Activated naive CD4-positive, alpha-beta T cell treated with anti-CD3 and anti-CD28 coated beads, Interleukin-2, amount 10 ng/mL, durations not matched to agents 7 days and 5 days (primary cell): Measurements from ENCODE around the gene PPL.

ENCODE experiments used
- CTCF ChIA-PET: fragments of 350-600 bp; sonication (Branson Sonifier 250); formaldehyde crosslinking; loops from one replicate; lab custom pipeline; 2021; ENCODE audit warnings: antibody characterized with exemption; lab: Charles Lee
- DNase-seq: peaks from one replicate; pipeline ENCODE4 v3.0.0-alpha.2; 2020
- H3K27ac Mint-ChIP-seq: one replicate; pipeline ENCODE4 v1.8.0; 2021; ENCODE audit warnings: mild to moderate bottlenecking, moderate library complexity, mixed read lengths
- H3K27me3 Mint-ChIP-seq: one replicate; pipeline ENCODE4 v1.8.0; 2021; ENCODE audit warnings: mild to moderate bottlenecking, mixed read lengths
- H3K36me3 Mint-ChIP-seq: one replicate; pipeline ENCODE4 v1.8.0; 2021; ENCODE audit warnings: mixed read lengths
- H3K4me1 Mint-ChIP-seq: one replicate; pipeline ENCODE4 v1.8.0; 2021; ENCODE audit warnings: mixed read lengths
- H3K4me3 Mint-ChIP-seq: one replicate; pipeline ENCODE4 v1.8.0; 2021; ENCODE audit warnings: mild to moderate bottlenecking, moderate library complexity, mixed read lengths
- H3K9me3 Mint-ChIP-seq: one replicate; pipeline ENCODE4 v1.8.0; 2021; ENCODE audit warnings: mixed read lengths

PPL gene

DNA sequence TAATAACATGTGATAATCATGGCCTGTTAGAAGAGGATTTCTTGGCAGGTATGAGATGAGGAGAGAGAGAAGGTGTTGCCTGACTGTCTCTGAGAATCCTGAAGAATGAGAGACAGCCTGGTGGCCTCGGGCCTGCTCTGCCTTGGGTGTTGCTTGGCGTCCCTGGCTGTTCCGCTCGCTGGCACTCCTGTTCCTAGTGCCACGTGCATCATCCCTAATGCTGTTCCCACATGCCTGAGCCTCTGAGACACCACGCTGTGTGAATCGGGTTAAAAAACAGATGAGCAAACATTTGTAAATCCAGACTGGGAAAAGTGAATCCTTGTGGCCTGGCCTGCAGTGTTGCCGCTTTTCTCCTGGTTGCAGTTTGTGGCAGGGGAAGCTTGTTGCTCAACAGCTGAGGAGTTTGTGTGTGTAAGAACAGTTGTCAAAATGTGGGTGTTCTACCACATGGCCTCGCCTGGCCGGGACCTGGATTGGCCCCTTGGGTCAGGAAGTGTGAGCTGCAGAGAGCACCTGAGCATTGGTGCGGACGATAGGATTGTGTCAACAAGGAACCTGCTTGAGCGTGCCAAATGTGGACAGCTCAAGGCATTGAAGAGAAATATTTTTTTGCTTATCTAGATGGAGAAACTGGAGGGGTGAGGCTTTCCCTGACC lies 67.7 kb downstream of the PPL start:
- peaks cover 48% of the 10 kb centered on the region for H3K36me3 Mint-ChIP-seq
- CTCF ChIA-PET = no interaction called here
- H3K27ac Mint-ChIP-seq = peak overlapping the region; percentile 26
- no peak for DNase-seq
- H3K4me1 Mint-ChIP-seq = peaks cover 13% of the 10 kb centered on the region
- H3K27me3 Mint-ChIP-seq = no peaks in the 10 kb centered on the region
- no peaks in the 10 kb centered on the region for H3K9me3 Mint-ChIP-seq
- H3K4me3 Mint-ChIP-seq = no peak overlapping the region

DNA sequence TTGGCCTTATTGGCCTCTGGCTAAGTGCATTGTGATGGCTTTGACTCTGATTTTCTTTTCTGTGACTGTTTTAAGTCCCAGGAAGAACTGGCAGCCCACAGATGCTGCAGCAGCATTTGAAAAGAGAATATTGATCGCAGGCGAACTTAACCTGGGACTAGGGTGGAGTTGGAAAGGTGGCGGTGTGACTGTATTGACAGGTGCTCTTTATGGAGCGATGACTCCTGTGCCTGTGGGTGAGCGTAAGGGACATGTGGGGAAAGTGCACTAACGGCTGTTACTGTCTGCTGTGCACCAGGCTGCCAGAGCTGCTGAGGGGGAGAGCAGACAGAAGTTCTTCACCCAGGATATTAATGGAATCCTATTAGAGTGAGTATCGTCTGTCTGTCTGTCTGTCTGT lies 68.4 kb downstream of the PPL start:
- CTCF ChIA-PET = no interaction called here
- Mint-ChIP-seq H3K9me3 (no peaks in the 10 kb centered on the region), H3K27ac (no peak overlapping the region), H3K4me3 (no peak overlapping the region), H3K36me3 (peaks cover 48% of the 10 kb centered on the region), H3K27me3 (no peaks in the 10 kb centered on the region), H3K4me1 (peaks cover 13% of the 10 kb centered on the region)
- DNase-seq = no peak

DNA sequence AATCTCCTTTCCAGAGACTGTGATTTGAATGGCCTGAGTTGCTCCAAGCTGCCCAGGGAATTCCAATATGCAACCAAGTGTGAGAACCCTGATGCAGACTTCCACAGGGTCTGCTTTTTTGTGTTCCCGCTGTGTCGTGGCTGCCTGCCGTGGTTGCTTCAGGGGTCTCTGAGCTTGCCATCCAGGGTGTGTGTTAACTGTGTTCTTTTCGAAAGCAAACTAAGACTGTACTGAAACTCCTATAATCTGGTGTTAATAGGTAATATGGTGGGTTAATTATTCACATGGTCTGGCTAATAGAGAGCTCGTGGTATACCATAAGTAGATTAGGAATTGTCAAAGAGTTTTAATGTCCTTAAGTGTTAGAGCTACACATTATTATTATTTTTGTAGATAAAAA lies 68.9 kb downstream of the PPL start:
- Mint-ChIP-seq H3K4me1 (peaks cover 13% of the 10 kb centered on the region), H3K27me3 (no peaks in the 10 kb centered on the region), H3K9me3 (no peaks in the 10 kb centered on the region), H3K27ac (no peak overlapping the region), H3K4me3 (no peak overlapping the region), H3K36me3 (peaks cover 44% of the 10 kb centered on the region)
- CTCF ChIA-PET = no interaction called here
- no peak for DNase-seq

DNA sequence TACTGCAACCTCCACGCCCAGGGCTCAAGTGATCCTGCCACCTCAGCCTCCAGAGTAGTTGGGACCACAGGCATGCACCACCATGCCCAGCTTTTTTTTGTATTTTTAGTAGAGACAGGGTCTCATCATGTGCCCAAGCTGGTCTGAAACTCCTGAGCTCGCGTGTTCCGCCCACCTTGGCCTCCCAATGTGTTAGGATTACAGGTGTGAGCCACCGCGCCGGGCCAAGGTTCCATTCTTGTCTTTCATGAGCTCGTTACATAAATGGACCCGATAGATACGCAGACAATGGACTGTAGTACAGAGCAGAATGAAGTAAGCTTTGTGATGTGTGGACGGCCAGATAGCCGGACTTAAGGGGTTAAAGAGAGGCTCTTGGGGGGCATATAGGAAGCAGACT lies 70.4 kb downstream of the PPL start:
- Mint-ChIP-seq H3K4me1 (peaks cover 7% of the 10 kb centered on the region), H3K36me3 (peaks cover 38% of the 10 kb centered on the region), H3K9me3 (no peaks in the 10 kb centered on the region), H3K27me3 (no peaks in the 10 kb centered on the region), H3K27ac (no peak overlapping the region), H3K4me3 (no peak overlapping the region)
- CTCF ChIA-PET = no interaction called here
- no peak for DNase-seq

DNA sequence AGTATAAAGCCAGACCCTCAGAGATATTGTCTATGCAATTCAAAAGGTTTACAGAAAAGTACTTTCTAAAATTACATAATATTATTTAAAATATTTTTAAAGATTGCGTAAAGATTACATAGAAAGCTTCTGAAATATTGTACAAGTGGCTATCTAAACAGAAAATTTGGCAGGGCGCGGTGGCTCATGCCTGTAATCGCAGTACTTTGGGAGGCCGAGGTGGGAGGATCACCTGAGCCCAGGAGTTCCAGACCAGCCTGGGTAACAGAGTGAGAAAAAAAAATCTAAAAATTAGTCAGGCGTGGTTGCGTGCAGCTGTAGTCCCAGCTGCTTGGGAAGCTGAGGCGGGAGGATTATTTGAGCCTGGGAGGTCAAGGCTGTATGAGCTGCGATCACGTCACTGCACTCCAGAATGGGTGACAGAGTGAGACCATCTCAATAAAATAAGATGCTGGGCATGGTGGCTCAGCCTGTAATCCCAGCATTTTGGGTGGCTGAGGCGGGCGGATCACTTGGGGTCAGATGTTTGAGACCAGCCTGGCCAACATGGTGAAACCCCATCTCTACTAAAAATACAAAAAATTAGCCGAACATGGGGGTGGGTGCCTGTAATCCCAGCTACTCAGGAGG lies 71.6 kb downstream of the PPL start:
- Mint-ChIP-seq H3K36me3 (peaks cover 36% of the 10 kb centered on the region), H3K27me3 (no peaks in the 10 kb centered on the region), H3K27ac (no peak overlapping the region), H3K4me1 (no peaks in the 10 kb centered on the region), H3K9me3 (no peaks in the 10 kb centered on the region), H3K4me3 (no peak overlapping the region)
- DNase-seq = no peak
- CTCF ChIA-PET = no interaction called here

DNA sequence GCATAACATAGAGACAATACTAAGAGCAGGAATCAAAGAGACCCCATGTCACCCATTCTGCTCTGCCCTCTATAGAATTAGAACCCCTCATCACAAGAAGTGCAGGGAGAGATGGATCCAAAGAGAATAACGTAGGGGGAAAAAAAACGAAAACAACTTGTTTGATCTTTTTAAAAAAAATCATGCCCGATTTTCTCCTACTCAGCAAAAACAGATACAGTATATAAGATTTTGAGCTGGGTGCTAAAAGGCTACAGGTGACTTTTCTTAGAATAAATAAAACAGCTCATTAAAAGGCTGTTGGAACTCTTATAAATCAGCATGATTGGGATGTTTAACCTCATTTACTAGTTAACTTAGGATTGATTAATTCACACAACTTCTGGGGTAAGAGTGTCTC lies 72.2 kb downstream of the PPL start:
- Mint-ChIP-seq H3K36me3 (peaks cover 34% of the 10 kb centered on the region), H3K27me3 (no peaks in the 10 kb centered on the region), H3K4me1 (no peaks in the 10 kb centered on the region)

DNA sequence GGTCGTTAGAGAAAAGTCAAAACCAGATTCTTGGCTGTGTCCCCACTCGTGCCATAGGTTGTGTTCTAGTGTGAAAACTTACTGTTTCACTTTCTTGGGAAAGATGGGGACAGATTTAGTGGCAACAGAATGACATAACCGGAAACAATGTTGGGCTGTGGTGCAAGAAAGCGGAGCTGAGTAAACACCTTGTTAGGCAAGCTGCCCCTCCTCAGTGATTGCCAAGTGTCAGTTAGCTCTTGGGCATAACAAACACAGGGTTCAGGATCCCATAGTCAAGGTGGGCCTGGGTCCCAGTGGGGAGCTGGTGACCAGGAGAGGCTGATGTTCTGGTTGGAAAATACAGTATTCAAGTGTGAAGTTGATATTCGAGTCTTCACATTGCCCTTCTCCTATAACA lies 74.3 kb downstream of the PPL start:
- H3K36me3 Mint-ChIP-seq = peaks cover 47% of the 10 kb centered on the region
- no peak overlapping the region for H3K27ac Mint-ChIP-seq
- H3K27me3 Mint-ChIP-seq = no peaks in the 10 kb centered on the region
- no peaks in the 10 kb centered on the region for H3K9me3 Mint-ChIP-seq
- H3K4me3 Mint-ChIP-seq = no peak overlapping the region
- H3K4me1 Mint-ChIP-seq = no peaks in the 10 kb centered on the region
- CTCF ChIA-PET = interaction anchor here (1.2 kb wide), 1 partner anchor 69 kb away, joined by 4 read pairs; no protein-coding TSS in a partner anchor
- DNase-seq = no peak

More for the DNA sequence above, 72.2 kb downstream of the PPL start:
- CTCF ChIA-PET = no interaction called here
- DNase-seq = no peak
- Mint-ChIP-seq H3K9me3 (no peaks in the 10 kb centered on the region), H3K4me3 (no peak overlapping the region), H3K27ac (no peak overlapping the region)

DNA sequence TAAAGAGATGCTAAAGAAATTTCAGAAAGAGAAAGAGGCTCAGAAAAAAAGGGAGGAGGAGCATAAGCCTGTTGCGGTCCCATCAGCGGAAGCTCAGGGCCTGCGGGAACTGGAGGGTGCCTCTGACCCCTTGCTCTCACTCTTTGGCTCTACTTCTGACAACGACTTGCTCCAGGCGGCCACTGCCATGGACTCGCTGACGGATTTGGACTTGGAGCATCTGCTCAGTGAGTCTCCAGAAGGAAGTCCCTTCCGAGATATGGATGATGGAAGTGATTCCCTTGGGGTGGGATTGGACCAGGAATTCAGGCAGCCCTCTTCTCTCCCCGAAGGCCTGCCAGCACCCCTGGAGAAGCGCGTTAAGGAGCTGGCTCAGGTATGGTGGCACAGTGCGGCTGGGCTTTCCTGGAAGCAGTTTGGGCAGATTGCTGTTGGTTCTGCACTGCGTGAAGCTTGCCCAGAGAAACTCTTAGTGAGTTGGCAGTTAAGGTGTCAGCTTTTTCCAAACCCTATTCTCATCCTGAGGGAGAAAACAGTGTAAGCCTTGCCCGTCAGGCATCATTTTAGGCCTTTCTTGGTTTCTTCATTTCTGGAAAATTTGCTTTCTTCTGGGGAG lies 76.1 kb downstream of the PPL start:
- H3K4me3 Mint-ChIP-seq = no peak overlapping the region
- H3K36me3 Mint-ChIP-seq = peaks cover 47% of the 10 kb centered on the region
- H3K27ac Mint-ChIP-seq = no peak overlapping the region

DNA sequence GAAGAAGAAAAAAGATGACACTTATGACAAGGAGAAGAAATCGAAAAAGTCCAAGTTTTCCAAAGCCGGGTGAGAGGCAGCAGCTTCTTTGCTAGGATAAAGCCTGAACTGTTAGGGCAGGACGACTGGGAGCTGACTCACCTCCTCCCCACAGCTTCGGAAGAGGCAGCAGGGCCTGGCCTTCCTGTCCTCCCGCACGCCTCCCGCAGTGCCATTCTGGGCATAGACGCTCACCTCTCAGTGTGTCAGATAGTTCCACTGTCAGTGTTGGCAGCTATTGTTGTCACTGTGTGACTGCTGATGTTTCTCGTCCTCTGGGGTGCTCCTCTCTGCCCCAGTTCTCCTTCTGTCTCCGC lies 77.1 kb downstream of the PPL start:
- Mint-ChIP-seq H3K4me3 (no peak overlapping the region), H3K9me3 (no peaks in the 10 kb centered on the region), H3K27me3 (no peaks in the 10 kb centered on the region), H3K4me1 (no peaks in the 10 kb centered on the region), H3K27ac (no peak overlapping the region), H3K36me3 (peaks cover 48% of the 10 kb centered on the region)
- DNase-seq = no peak
- CTCF ChIA-PET = no interaction called here

More for the DNA sequence above, 76.1 kb downstream of the PPL start:
- CTCF ChIA-PET = no interaction called here
- Mint-ChIP-seq H3K27me3 (no peaks in the 10 kb centered on the region), H3K9me3 (no peaks in the 10 kb centered on the region), H3K4me1 (no peaks in the 10 kb centered on the region)
- no peak for DNase-seq

DNA sequence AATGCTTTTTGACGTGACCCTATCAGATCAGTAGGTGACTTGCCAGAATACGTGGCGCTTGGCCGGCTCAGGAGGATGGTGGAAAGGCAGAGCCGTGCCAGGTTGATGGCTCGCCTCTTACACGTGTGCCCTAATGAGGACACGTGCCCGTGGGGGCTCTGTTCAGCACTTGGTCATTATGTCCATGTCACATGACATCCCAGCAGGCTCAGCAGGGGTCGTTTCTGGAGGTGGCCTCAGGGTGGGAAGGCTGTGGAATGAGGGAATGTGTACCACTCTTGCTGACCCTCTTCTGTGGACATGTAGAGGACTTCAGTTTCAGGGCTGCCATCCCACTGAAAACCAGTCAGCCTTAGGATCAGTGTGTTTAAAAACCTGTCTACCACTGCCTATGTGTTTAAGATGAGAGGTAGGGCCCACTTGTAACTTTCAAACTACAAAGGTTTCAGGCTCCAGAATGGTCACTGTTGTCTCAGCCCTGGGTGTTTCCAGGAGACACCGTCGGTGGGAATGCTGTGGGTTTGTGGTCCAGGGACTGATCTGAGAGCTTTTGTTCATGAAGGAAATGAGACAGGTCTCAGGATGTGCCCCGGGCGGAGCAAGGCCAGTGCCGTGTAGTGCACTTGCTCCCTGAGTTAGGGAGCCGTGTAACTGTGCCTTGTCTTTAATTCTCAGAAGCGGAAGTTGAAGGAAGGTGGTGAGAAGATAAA lies 77.6 kb downstream of the PPL start:
- Mint-ChIP-seq H3K4me1 (no peaks in the 10 kb centered on the region), H3K27ac (no peak overlapping the region), H3K36me3 (peaks cover 47% of the 10 kb centered on the region), H3K4me3 (no peak overlapping the region), H3K9me3 (no peaks in the 10 kb centered on the region), H3K27me3 (no peaks in the 10 kb centered on the region)
- CTCF ChIA-PET = no interaction called here
- no peak for DNase-seq

DNA sequence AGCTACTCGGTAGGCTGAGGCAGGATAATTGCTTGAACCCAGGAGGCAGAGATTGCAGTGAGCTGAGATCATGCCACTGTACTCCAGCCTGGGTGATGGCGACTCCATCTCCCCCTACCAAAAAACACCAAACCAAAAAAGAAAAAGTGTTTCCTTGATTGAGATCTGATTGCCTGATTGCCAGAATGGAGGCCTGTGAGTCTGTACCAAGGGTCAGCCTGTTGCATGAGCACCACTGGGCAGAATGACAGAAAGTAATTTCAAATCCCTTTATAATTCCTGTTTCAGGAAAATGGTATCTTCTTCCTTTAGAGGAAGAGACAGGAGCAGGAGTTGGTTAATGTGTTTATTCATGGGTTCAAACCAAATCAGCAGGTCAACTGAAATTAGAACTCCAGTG lies 81.1 kb downstream of the PPL start:
- Mint-ChIP-seq H3K27ac (no peak overlapping the region), H3K9me3 (no peaks in the 10 kb centered on the region), H3K4me3 (no peak overlapping the region), H3K36me3 (peaks cover 52% of the 10 kb centered on the region), H3K4me1 (peaks cover 17% of the 10 kb centered on the region), H3K27me3 (no peaks in the 10 kb centered on the region)
- no peak for DNase-seq
- CTCF ChIA-PET = no interaction called here

DNA sequence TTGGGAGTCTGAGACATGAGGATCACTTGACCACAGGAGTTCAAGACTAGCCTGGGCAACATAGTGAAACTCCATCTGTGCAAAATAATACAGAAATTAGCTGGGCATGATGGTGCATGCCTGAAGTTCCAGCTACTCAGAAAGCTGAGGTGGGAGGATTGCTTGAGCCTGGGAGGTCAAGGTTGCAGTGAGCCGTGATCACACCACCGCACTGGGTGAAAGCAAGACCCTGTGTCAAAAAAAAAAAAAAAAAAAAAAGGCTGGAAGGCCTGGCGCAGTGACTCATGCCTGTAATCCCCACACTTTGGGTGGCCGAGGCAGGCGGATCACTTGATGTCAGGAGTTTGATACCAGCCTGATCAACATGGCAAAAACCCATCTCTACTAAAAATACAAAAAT lies 81.6 kb downstream of the PPL start:
- Mint-ChIP-seq H3K4me3 (no peak overlapping the region), H3K36me3 (peaks cover 49% of the 10 kb centered on the region)

DNA sequence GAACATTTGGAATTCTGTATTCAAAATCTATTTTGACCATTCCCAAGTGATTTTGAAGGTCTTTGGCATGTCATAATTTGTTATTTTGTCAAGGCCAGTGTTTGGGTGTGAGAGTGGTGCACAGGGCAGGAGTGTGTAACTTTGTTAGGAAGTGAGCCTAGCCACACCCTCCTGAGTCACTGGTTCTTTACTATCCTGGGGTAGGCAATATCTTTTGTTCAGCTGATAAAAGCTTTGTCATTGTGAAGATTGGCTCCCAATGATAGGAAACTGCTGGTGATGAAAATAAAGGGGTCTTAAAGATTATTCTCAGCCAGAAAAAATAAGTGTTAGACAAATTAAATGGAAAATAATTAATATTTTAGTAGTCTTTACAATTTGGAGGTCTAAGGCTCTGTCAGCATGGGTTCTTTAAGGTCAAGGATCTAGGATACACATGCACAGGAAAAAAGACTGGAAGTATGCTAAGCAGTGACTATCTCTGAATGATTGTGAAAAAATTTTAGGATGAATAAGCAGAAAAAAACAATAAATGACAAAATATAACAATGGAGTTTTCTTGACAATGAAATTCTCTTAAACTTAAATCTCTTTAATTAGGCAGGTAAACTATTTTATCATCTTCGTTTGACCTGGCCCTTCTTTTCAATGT lies 84.6 kb downstream of the PPL start:
- Mint-ChIP-seq H3K4me3 (no peak overlapping the region), H3K27me3 (no peaks in the 10 kb centered on the region), H3K27ac (no peak overlapping the region), H3K36me3 (peaks cover 28% of the 10 kb centered on the region), H3K4me1 (peaks cover 44% of the 10 kb centered on the region), H3K9me3 (no peaks in the 10 kb centered on the region)
- DNase-seq = no peak
- CTCF ChIA-PET = no interaction called here

More for the DNA sequence above, 81.6 kb downstream of the PPL start:
- DNase-seq = no peak
- CTCF ChIA-PET = no interaction called here
- no peak overlapping the region for H3K27ac Mint-ChIP-seq
- H3K27me3 Mint-ChIP-seq = no peaks in the 10 kb centered on the region
- H3K9me3 Mint-ChIP-seq = no peaks in the 10 kb centered on the region
- H3K4me1 Mint-ChIP-seq = peaks cover 21% of the 10 kb centered on the region

DNA sequence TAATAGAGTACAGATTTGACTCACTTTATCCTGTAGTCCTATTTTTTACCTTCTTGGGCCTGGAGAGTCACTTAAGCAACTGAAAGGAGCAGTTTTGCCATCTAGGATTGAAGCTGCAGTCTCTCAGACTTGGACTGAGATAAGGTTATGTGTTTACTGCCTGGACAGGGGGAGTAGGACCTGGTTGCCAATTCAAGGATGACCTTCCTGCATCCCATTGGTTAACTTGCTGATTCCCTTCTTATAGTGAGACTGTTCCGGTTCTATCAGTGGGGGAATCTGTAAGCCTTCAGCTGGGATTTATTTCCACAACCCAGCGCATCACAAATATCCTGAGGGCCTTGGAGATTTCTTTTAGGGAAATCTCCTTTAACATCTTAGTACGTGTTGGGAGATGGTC lies 86.7 kb downstream of the PPL start:
- Mint-ChIP-seq H3K36me3 (peaks cover 36% of the 10 kb centered on the region), H3K27ac (no peak overlapping the region), H3K27me3 (no peaks in the 10 kb centered on the region), H3K4me1 (peaks cover 56% of the 10 kb centered on the region), H3K4me3 (peak overlapping the region; percentile 7), H3K9me3 (no peaks in the 10 kb centered on the region)
- CTCF ChIA-PET = no interaction called here
- no peak for DNase-seq
